ENCODE measurements around the gene SSBP3. TPM values are rescaled to one million over a fixed set of nuclear protein-coding genes. Genes with fewer than 3 reads are reported as not detected.

Gene SSBP3
- total RNA-seq, 4 donors from 2014 or later = 28.7 to 162 (median 37.0) TPM

GRCh38 chr1:54279457-54279856 is 126.7 kb downstream of the SSBP3 start:
- in situ Hi-C loops (cut with MboI; ENCODE audit: low pct_ligation_motif_present in 1 of 4, low pct_unique_long_range_greater_than_20kb in 1 of 4, low sequenced_read_pairs in 3 of 4) = no loop called here

DNA sequence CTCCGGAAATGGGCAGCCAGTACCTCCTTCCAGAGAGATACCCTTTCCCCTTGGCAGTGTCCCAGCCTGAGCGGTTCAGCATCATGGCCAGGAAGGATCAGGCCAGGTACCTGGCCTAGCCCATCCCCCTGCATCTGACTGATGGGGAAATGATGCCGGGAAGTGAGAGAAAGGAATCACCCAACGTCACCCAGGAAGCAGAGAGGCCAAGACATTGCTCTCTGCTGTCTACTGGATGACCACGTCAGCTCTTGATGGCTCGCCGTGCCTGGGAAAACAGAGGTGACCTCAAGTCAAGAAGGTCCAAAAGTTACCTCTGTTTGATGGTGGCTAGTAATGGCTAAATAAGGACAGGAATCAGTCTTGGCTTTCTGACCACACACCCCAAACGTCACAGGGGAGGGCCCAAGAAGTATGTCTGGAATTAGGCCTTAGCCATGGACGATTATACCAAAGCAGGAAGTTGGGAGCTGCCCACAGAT is 127.2 kb downstream of the SSBP3 start:
- DNase-seq = no peak
- Histone ChIP-seq H3K9me3 (no peaks in the 10 kb centered on the region), H3K4me3 (no peak overlapping the region), H3K27me3 (no peaks in the 10 kb centered on the region), H3K27ac (peak overlapping the region; percentile 88 to 94 (median 89)), H3K36me3 (no peaks in the 10 kb centered on the region), H3K4me1 (peaks cover 56 to 78% (median 62%) of the 10 kb centered on the region in 4 donors)
- TF ChIP-seq POLR2A (IDR thresholded peaks at IDR 0.05) = no peak
- in situ Hi-C loops (cut with MboI; ENCODE audit: low pct_ligation_motif_present in 1 of 4, low pct_unique_long_range_greater_than_20kb in 1 of 4, low sequenced_read_pairs in 3 of 4) (no loop called here), intact Hi-C loops (cut with DNase I; ENCODE audit: low total_unique reads) (loop anchor here (10.0 kb wide), 1 partner anchor 56 kb away; no protein-coding TSS in a partner anchor)
- WGBS, 2 donors (ENCODE audit: low coverage in 1 of 2) = 73% methylated on average over 9 of the region's 9 CpGs; no CpG with 5 or more reads in 1 of the 2 donors

More at GRCh38 chr1:54279457-54279856, 126.7 kb downstream of the SSBP3 start:
- DNase-seq = no peak
- Histone ChIP-seq H3K27me3 (no peaks in the 10 kb centered on the region), H3K9me3 (no peaks in the 10 kb centered on the region), H3K4me3 (no peak overlapping the region), H3K27ac (peak overlapping the region; percentile 88 to 94 (median 89)), H3K4me1 (peaks cover 51 to 74% (median 59%) of the 10 kb centered on the region in 4 donors), H3K36me3 (no peaks in the 10 kb centered on the region)
- intact Hi-C loops (cut with DNase I; ENCODE audit: low total_unique reads) = loop anchor here (10.0 kb wide), 1 partner anchor 55 kb away; no protein-coding TSS in a partner anchor
- WGBS, 2 donors (ENCODE audit: low coverage in 1 of 2) = 93% methylated on average over 8 of the region's 8 CpGs; no CpG with 5 or more reads in 1 of the 2 donors
- TF ChIP-seq POLR2A (IDR thresholded peaks at IDR 0.05) (no peak), EP300 (IDR thresholded peaks at IDR 0.05; ENCODE audit: low read depth) (no peak), POLR2AphosphoS5 (IDR thresholded peaks at IDR 0.05) (no peak)
- TF ChIP-seq, protein P1, sequence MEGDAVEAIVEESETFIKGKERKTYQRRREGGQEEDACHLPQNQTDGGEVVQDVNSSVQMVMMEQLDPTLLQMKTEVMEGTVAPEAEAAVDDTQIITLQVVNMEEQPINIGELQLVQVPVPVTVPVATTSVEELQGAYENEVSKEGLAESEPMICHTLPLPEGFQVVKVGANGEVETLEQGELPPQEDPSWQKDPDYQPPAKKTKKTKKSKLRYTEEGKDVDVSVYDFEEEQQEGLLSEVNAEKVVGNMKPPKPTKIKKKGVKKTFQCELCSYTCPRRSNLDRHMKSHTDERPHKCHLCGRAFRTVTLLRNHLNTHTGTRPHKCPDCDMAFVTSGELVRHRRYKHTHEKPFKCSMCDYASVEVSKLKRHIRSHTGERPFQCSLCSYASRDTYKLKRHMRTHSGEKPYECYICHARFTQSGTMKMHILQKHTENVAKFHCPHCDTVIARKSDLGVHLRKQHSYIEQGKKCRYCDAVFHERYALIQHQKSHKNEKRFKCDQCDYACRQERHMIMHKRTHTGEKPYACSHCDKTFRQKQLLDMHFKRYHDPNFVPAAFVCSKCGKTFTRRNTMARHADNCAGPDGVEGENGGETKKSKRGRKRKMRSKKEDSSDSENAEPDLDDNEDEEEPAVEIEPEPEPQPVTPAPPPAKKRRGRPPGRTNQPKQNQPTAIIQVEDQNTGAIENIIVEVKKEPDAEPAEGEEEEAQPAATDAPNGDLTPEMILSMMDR (IDR thresholded peaks at IDR 0.05) = no peak

GRCh38 chr1:54277451-54278341 is 128.5 kb downstream of the SSBP3 start:
- WGBS, 2 donors (ENCODE audit: low coverage in 1 of 2) = 0 to 26% methylated on average over 1 to 4 of the region's 4 CpGs
- peak in 2 of 3 donors; percentile 3 to 63 for TF ChIP-seq POLR2AphosphoS5 (IDR thresholded peaks at IDR 0.05)
- no peak for TF ChIP-seq EP300 (IDR thresholded peaks at IDR 0.05; ENCODE audit: low read depth)
- TF ChIP-seq, protein P1 (IDR thresholded peaks at IDR 0.05) = no peak
- H3K27me3 ChIP-seq = no peaks in the 10 kb centered on the region
- peak; percentile 65 for DNase-seq
- peak overlapping the region; percentile 88 to 94 (median 89) for H3K27ac ChIP-seq
- intact Hi-C loops (cut with DNase I; ENCODE audit: low total_unique reads) (loop anchor here (10.0 kb wide), 1 partner anchor 57 kb away; no protein-coding TSS in a partner anchor), in situ Hi-C loops (cut with MboI; ENCODE audit: low pct_ligation_motif_present in 1 of 4, low pct_unique_long_range_greater_than_20kb in 1 of 4, low sequenced_read_pairs in 3 of 4) (no loop called here)
- no peaks in the 10 kb centered on the region for H3K9me3 ChIP-seq
- no peaks in the 10 kb centered on the region for H3K36me3 ChIP-seq
- H3K4me3 ChIP-seq = no peak overlapping the region
- peaks cover 59 to 89% (median 68%) of the 10 kb centered on the region in 4 donors for H3K4me1 ChIP-seq

- 65 to 68% methylated on average over 5 to 11 of the region's 11 CpGs for WGBS, 2 donors (ENCODE audit: low coverage in 1 of 2)
- Histone ChIP-seq H3K27me3 (no peaks in the 10 kb centered on the region), H3K36me3 (no peaks in the 10 kb centered on the region), H3K4me3 (no peak overlapping the region), H3K27ac (peak overlapping the region; percentile 88 to 94 (median 89)), H3K9me3 (no peaks in the 10 kb centered on the region), H3K4me1 (peaks cover 55 to 90% (median 66%) of the 10 kb centered on the region in 4 donors)
- intact Hi-C loops (cut with DNase I; ENCODE audit: low total_unique reads) (loop anchor here (10.0 kb wide), 1 partner anchor 58 kb away; no protein-coding TSS in a partner anchor), in situ Hi-C loops (cut with MboI; ENCODE audit: low pct_ligation_motif_present in 1 of 4, low pct_unique_long_range_greater_than_20kb in 1 of 4, low sequenced_read_pairs in 3 of 4) (no loop called here)
- DNase-seq = no peak
- TF ChIP-seq, protein P1 (IDR thresholded peaks at IDR 0.05) = no peak
- TF ChIP-seq POLR2AphosphoS5 (IDR thresholded peaks at IDR 0.05) (no peak), POLR2A (IDR thresholded peaks at IDR 0.05) (no peak), EP300 (IDR thresholded peaks at IDR 0.05; ENCODE audit: low read depth) (no peak)
Measured at GRCh38 chr1:54276617-54277450, 129.4 kb downstream of the SSBP3 start.
